Naive B cell (primary cell): ENCODE measurements around the gene ADCY10. TPM values are rescaled to one million over a fixed set of nuclear protein-coding genes. Genes with fewer than 3 reads are reported as not detected.
A peak's percentile ranks its signal among the peaks of the same experiment; 100 is the strongest.
"Not testable (repeated sequence)": the region's sequence is repeated elsewhere in the genome, so short reads cannot be mapped to it uniquely, and the experiment has no call there.

Experiments
- ATAC-seq, 2 donors: fragments of 150-1000 bp; cut with Tn5 transposase; 2 replicates each; pipeline ENCODE4 v1.10.0; 2021; ENCODE audit warnings: low read depth in 2 of 2, mild to moderate bottlenecking in 2 of 2, moderate library complexity in 2 of 2
- DNase-seq: peaks from one replicate; pipeline ENCODE4 v3.0.0; 2022
- H3K27ac Mint-ChIP-seq, 6 donors: one replicate each; pipeline ENCODE4 v1.8.0; 2020 to 2022; ENCODE audit warnings: mild to moderate bottlenecking in 6 of 6, mixed read lengths in 6 of 6, moderate library complexity in 5 of 6, inconsistent platforms in 2 of 6
- H3K27me3 Mint-ChIP-seq, 3 donors: one replicate each; pipeline ENCODE4 v1.8.0; 2021 to 2022; ENCODE audit warnings: mixed read lengths in 3 of 3, mild to moderate bottlenecking in 1 of 3
- H3K36me3 Mint-ChIP-seq, 2 donors: one replicate each; pipeline ENCODE4 v1.8.0; 2020 to 2022; ENCODE audit warnings: mixed read lengths in 2 of 2, inconsistent platforms in 1 of 2, mild to moderate bottlenecking in 1 of 2
- H3K4me1 Mint-ChIP-seq, 3 donors: one replicate each; pipeline ENCODE4 v1.8.0; 2020 to 2022; ENCODE audit warnings: mixed read lengths in 3 of 3, inconsistent platforms in 1 of 3, mild to moderate bottlenecking in 1 of 3, moderate library complexity in 1 of 3
- H3K4me3 Mint-ChIP-seq, 8 donors: one replicate each; pipeline ENCODE4 v1.8.0; 2020 to 2022; ENCODE audit warnings: mild to moderate bottlenecking in 8 of 8, mixed read lengths in 8 of 8, moderate library complexity in 8 of 8, inconsistent platforms in 2 of 8
- H3K9me3 Mint-ChIP-seq, 7 donors: one replicate each; pipeline ENCODE4 v1.8.0; 2020 to 2022; ENCODE audit warnings: mixed read lengths in 7 of 7, mild to moderate bottlenecking in 5 of 7, inconsistent platforms in 2 of 7, moderate library complexity in 1 of 7
- polyA plus RNA-seq, 6 donors: library from polyadenylated mRNA; unstranded; fragments of 300-500 nt; fragmentation: Illumina TruSeq; gene quantifications; one replicate each; pipeline ENCODE4 v1.2.3, GENCODE V29; 2021; ENCODE audit warnings: low read depth in 6 of 6

The ADCY10 gene
- polyA plus RNA-seq, 6 donors from 2014 or later, result not detected

DNA sequence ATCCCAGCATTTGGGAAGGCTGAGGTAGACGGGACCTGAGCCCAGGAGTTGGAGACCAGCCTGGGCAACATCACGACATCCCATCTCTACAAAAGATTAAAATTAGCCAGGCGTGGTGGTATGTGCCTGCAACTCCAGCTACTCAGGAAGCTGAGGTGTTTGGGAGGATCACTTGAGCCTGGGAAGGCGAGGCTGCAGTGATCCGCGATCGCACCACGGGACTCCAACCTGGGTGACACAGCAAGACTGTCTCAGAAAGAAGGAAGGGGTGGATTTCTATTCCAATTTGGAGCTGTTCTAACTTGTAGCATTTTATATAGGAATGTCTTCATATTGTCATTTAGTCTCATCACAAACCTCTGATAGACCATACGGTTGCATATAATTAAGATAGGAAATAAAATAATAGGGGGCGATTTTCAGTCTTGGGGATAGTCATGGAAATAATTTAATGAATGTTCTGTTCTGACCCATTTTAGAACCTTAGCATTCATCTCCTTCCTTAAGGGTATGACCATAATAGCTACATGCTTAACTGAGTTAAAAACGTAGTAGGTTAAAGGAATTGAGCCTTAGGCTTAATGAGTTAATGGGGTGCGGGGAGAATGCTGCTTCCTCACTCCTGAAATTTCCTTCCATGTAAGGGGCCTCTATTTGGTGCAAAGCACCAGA is 93.1 kb downstream of the ADCY10 start:
- Mint-ChIP-seq H3K4me1 (peaks cover 5 to 8% (median 6%) of the 10 kb centered on the region in 3 donors), H3K36me3 (peaks cover 0 to 3% of the 10 kb centered on the region in 2 donors), H3K27me3 (peaks cover 15 to 18% (median 15%) of the 10 kb centered on the region in 3 donors), H3K4me3 (peak overlapping the region in 1 of 8 donors; percentile 66), H3K9me3 (peaks cover 1 to 4% (median 3%) of the 10 kb centered on the region in 7 donors), H3K27ac (no peak overlapping the region)
- ATAC-seq (no peak), DNase-seq (no peak)

DNA sequence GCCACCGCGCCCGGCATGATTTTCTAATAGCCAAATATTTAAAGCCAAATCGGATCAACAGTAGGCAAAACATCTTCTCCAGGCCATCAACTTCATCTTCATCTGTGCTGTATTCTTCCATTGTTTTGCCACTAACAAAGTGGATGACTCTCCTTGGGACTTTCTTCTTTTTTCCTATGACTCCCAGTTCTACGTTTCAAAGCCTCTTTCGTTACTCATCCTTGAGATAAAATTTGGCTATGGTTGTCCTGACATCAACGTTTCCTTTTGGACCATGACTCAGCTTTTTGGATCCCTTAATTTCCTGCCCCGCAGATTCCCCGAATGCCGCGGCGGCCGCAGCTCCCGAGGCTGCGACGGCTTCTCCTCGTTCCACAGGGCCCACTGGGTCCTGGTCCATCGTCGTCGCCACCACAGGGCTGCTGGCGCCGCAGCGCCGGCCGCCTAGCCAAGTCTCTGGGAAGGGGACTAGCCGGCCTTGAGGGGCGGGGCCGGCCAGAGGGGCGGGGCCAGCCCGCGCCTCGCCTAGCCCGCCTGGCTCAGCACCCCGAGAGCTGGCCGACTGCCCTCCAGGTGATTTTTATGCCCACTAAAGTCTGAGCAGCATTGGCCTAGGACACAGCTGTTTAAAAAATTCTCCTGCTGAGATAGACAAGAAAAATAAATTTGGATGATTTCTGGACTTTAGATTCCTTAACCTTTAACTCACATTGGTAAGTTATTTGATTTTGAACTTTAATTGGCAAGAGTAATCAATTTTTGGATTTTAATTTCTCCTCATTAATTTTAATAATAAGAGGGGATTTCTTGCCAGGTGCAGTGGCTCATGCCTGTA is 93.9 kb downstream of the ADCY10 start:
- ATAC-seq, result peak; percentile 55 to 62

DNA sequence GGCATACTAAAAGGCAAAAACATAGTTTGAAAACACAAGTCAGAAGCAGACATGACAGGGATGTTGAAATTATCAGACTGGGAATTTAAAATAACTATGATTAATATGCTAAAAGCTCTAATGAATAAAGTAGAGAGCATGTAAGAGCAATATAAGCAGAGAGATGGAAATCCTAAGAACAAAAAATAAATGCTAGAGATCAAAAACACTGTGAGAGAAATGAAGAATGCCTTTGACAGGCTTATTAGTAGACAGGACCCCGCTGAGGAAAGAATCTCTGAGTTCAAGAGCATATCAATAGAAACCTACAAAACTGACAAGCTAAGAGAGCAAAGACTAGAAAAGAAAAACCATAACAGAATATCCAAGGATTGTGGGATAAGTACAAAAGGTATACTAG is 98.3 kb downstream of the ADCY10 start:
- H3K27me3 Mint-ChIP-seq, result peaks cover under 1 to 18% (median 6%) of the 10 kb centered on the region in 3 donors
- peaks cover 5 to 8% (median 6%) of the 10 kb centered on the region in 3 donors for H3K4me1 Mint-ChIP-seq
- no peak overlapping the region for H3K27ac Mint-ChIP-seq
- H3K4me3 Mint-ChIP-seq, result no peak overlapping the region
- peaks cover 19 to 44% of the 10 kb centered on the region in 2 donors for H3K36me3 Mint-ChIP-seq
- H3K9me3 Mint-ChIP-seq, result peaks cover 20 to 49% (median 33%) of the 10 kb centered on the region in 7 donors
- DNase-seq (no peak), ATAC-seq (no peak)

More for the DNA sequence above, 93.9 kb downstream of the ADCY10 start:
- peaks cover 15 to 18% (median 15%) of the 10 kb centered on the region in 3 donors for H3K27me3 Mint-ChIP-seq
- no peak overlapping the region for H3K27ac Mint-ChIP-seq
- H3K36me3 Mint-ChIP-seq, result peaks cover 0 to 11% of the 10 kb centered on the region in 2 donors
- H3K9me3 Mint-ChIP-seq, result peaks cover 8 to 12% (median 9%) of the 10 kb centered on the region in 7 donors
- H3K4me1 Mint-ChIP-seq, result peaks cover 5 to 8% (median 6%) of the 10 kb centered on the region in 3 donors
- peak overlapping the region; percentile 3 to 84 (median 70) for H3K4me3 Mint-ChIP-seq
- DNase-seq, result no peak

DNA sequence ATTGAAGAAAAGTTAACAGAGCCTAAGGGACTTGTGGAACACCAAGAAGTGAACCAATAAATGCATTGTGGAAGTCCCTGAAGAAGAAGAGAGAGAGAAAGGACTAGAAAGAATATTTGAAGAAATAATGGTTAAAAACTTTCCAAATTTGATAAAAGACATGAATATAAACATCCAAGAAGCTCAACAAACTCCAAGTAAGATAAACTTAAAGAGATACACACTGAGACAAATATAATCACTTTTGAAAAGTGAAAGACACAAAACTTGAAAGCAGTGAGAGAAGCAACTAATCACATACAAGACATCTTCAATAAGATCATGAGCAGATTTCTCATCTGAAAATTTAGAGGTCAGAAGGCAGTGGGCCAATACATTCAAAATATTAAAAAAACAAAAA is 101.0 kb downstream of the ADCY10 start:
- DNase-seq, result no peak
- ATAC-seq, result no peak
- H3K4me3 Mint-ChIP-seq, result no peak overlapping the region
- H3K27me3 Mint-ChIP-seq, result peaks cover 0 to 7% (median 0%) of the 10 kb centered on the region in 3 donors
- H3K4me1 Mint-ChIP-seq, result no peaks in the 10 kb centered on the region
- peaks cover 20 to 49% (median 33%) of the 10 kb centered on the region in 7 donors for H3K9me3 Mint-ChIP-seq
- peaks cover 19 to 44% of the 10 kb centered on the region in 2 donors for H3K36me3 Mint-ChIP-seq
- H3K27ac Mint-ChIP-seq, result no peak overlapping the region

DNA sequence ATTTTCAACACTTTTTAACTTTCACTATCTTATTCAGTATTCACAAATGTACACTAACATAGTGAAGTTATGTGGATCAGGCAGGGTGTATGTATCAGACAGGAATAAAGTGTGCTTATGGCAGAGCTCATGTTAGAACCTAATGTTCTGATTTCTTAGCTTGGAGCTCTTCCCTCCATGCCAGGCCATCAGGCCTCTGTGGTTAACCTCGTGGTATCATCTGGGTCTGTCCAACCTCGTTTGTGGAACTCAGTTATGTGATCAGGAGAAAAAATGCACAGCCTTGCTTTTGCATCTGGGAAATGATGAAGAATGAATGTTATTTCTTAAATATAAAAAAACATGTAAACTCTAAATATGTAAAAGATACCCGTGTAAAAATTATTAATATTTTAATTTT is 105.2 kb downstream of the ADCY10 start:
- ATAC-seq (no peak), DNase-seq (no peak)
- H3K27me3 Mint-ChIP-seq, result peaks cover 0 to 7% (median 0%) of the 10 kb centered on the region in 3 donors
- H3K36me3 Mint-ChIP-seq, result peaks cover 17 to 23% of the 10 kb centered on the region in 2 donors
- H3K4me1 Mint-ChIP-seq, result peaks cover 9 to 16% (median 12%) of the 10 kb centered on the region in 3 donors
- no peak overlapping the region for H3K4me3 Mint-ChIP-seq
- peak overlapping the region in 1 of 6 donors; percentile 32 for H3K27ac Mint-ChIP-seq
- H3K9me3 Mint-ChIP-seq, result peaks cover 11 to 24% (median 18%) of the 10 kb centered on the region in 7 donors

DNA sequence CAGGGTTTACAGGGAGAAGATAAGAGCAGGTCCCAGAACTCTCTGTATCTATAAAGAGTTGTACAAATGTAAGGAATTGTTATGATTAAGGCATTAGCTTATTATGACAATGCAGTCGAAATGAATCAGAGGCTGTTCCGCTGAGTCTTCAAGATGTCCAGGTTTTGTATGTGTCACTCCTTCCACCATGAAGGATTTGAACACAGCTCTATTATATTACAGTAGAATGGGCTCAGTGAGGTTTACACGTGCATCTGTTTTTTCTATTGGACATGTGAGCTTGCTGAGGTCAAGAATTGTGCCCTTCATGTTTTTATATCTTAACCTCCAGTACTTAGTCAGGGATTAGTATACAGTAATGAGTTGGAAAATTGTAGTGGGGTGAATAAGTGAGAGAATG is 105.8 kb downstream of the ADCY10 start:
- H3K9me3 Mint-ChIP-seq, result peaks cover 8 to 18% (median 14%) of the 10 kb centered on the region in 7 donors
- peaks cover 0 to 6% (median 0%) of the 10 kb centered on the region in 3 donors for H3K27me3 Mint-ChIP-seq
- peaks cover 14 to 21% (median 18%) of the 10 kb centered on the region in 3 donors for H3K4me1 Mint-ChIP-seq
- H3K4me3 Mint-ChIP-seq, result no peak overlapping the region
- no peak for DNase-seq
- no peak for ATAC-seq
- H3K27ac Mint-ChIP-seq, result peak overlapping the region in 2 of 6 donors; percentile 5 to 61
- H3K36me3 Mint-ChIP-seq, result peaks cover 11 to 19% of the 10 kb centered on the region in 2 donors

DNA sequence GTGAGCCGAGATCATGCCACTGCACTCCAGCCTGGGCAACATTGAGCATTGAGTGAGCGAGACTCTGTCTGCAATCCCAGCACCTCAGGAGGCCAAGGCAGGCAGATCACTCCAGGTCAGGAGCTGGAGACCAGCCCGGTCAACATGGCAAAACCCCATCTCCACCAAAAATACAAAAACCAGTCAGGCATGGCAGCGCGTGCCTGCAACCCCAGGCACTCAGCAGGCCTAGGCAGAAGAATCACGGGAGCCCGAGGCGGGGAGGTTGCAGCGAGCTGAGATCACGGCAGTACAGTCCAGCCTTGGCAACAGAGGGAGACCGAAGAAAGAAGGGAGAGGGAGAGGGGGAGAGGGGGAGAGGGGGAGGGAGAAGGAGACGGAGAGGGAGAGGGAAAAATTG is 107.3 kb downstream of the ADCY10 start:
- DNase-seq, H3K27me3 Mint-ChIP-seq, H3K4me3 Mint-ChIP-seq, H3K36me3 Mint-ChIP-seq, ATAC-seq, H3K9me3 Mint-ChIP-seq, H3K27ac Mint-ChIP-seq: not testable (repeated sequence)
- H3K4me1 Mint-ChIP-seq, result peaks cover 15 to 22% (median 18%) of the 10 kb centered on the region in 3 donors

DNA sequence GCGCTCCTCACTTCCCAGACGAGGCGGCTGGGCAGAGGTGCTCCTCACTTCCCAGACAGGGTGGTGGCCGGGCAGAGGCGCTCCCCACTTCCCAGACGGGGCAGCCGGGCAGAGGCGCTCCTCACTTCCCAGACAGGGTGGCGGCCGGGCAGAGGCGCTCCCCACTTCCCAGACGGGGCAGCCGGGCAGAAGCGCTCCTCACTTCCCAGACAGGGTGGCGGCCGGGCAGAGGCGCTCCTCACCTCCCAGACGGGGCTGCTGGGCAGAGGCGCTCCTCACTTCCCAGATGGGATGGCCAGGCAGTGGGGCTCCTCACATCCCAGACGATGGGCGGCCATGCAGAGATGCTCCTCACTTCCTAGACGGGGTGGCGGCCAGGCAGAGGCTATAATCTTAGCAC is 107.7 kb downstream of the ADCY10 start:
- not testable (repeated sequence) for ATAC-seq, H3K4me3 Mint-ChIP-seq, DNase-seq, H3K9me3 Mint-ChIP-seq, H3K36me3 Mint-ChIP-seq, H3K27me3 Mint-ChIP-seq, H3K27ac Mint-ChIP-seq
- H3K4me1 Mint-ChIP-seq, result peaks cover 15 to 22% (median 18%) of the 10 kb centered on the region in 3 donors

DNA sequence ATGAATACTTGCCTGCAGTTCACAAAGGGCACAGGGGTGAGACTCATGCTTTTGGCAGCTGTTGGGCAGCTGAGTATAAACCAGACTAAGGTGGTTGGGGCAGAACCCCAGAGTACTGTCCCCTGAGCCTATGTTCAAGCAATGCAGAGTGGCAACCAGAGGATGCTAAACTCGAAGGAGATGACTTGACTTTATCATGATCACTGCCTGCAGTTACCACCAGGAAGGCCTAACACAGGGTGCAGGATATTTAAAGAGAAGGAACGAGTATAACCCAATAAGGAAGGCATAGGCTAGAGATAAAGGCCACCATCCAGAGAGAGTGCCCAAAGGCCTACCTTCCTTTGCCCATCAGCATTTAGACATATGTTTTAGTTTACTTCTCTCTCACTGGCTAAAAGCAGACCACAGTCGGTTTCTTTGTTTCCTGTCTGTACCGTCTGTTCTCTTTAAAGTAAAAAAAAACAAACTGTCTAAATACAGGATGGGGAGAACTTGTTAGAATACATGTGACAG is 108.8 kb downstream of the ADCY10 start:
- Mint-ChIP-seq H3K36me3 (no peaks in the 10 kb centered on the region), H3K27ac (peak overlapping the region in 3 of 6 donors; percentile 18 to 68 (median 33)), H3K27me3 (no peaks in the 10 kb centered on the region), H3K9me3 (peaks cover 0 to 1% (median 0%) of the 10 kb centered on the region in 7 donors), H3K4me1 (peaks cover 15 to 22% (median 18%) of the 10 kb centered on the region in 3 donors), H3K4me3 (peak overlapping the region in 3 of 8 donors; percentile 22 to 57 (median 35))
- ATAC-seq (peak in 1 of 2 donors; percentile 10), DNase-seq (peak; percentile 11)

DNA sequence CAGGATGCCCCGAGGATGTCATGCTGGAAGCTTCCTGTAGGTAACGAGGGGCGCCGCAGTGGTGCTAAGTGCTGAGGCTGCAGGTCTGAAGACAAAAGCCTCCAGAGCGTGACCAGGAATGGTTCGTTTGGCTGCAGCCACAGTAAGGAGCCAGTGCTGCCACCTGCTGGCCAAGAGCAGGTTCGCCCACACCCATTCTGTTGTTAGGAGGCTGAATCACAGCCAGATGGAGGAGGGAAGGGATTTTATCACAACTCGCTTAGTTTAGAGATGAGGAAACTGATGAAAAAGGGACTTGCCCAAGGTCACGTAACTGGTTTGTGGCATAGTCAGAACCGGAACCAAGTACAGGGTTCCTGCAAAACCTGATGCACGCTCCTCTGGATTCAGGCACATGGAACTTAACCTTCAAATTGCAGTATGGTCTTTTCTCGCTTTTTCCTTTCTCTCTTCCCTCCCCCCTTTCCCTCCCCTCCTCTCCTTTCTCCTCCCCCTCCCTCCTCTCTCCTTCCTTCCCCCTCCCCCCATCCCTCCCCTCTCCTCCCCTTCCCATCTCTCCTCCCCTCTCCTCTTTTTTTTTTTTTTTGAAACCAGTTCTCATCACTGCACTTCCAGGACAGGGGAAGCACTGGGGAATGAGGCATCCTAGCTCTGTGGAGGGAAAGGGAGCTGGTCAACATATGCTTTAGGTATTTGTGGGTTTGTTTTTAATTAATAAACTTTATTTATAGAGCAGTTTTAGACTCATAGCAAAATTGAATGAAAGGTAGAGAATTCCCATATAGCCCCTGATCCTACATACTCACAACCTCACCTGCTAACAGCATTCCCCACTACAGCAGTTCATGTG is 110.4 kb downstream of the ADCY10 start:
- peak overlapping the region in 1 of 8 donors; percentile 70 for H3K4me3 Mint-ChIP-seq
- peaks cover 15 to 22% (median 18%) of the 10 kb centered on the region in 3 donors for H3K4me1 Mint-ChIP-seq
- peak; percentile 98 for ATAC-seq
- DNase-seq, result peak; percentile 83
- H3K27me3 Mint-ChIP-seq, result no peaks in the 10 kb centered on the region
- H3K9me3 Mint-ChIP-seq, result peaks cover 0 to 1% (median 0%) of the 10 kb centered on the region in 7 donors
- H3K36me3 Mint-ChIP-seq, result no peaks in the 10 kb centered on the region
- peak overlapping the region in 2 of 6 donors; percentile 31 to 67 for H3K27ac Mint-ChIP-seq

DNA sequence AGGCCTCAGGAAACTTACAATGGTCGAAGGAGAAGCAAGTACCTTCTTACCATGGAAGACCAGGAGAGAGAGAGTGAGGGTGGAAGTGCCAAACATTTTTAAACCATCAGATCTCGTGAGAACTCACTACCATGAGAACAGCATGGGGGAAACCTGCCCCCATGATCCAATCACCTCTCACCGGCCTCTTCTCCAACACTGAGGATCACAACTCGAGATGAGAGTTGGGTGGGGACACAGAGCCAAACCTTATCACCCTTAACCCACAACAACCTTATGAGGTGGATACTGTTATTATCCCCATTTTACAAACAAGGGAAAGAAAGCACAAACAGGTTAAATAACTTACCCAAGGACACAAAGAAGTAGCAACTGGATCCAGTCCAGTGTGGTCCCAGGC is 111.7 kb downstream of the ADCY10 start:
- no peak overlapping the region for H3K27ac Mint-ChIP-seq

DNA sequence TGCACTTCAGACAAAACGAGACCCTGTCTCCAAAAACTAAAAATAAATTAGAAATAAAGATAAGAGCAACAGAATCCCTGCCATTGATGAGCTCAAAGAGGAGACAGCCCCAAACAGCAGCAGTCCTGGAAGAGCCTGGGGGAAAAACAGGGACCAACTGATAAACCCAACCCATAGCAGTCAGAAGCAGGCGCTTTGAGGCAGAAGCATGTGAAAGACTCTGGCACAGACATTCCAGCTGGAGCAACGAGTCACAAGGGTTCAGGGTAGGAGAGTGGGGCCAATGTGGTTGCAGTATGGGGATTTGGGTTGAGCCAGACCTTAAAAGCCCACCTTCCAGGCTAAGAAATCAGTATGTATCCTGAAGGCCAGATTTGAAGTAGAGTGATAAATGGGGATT is 113.7 kb downstream of the ADCY10 start:
- H3K4me1 Mint-ChIP-seq, result peaks cover 13 to 23% (median 17%) of the 10 kb centered on the region in 3 donors
- no peak overlapping the region for H3K27ac Mint-ChIP-seq
- DNase-seq (no peak), ATAC-seq (no peak)
- H3K36me3 Mint-ChIP-seq, result no peaks in the 10 kb centered on the region
- H3K9me3 Mint-ChIP-seq, result peaks cover 0 to 1% (median 0%) of the 10 kb centered on the region in 7 donors
- no peak overlapping the region for H3K4me3 Mint-ChIP-seq
- H3K27me3 Mint-ChIP-seq, result no peaks in the 10 kb centered on the region

More for the DNA sequence above, 111.7 kb downstream of the ADCY10 start:
- ATAC-seq, result no peak
- Mint-ChIP-seq H3K9me3 (peaks cover 0 to 1% (median 0%) of the 10 kb centered on the region in 7 donors), H3K4me1 (peaks cover 15 to 23% (median 18%) of the 10 kb centered on the region in 3 donors), H3K4me3 (no peak overlapping the region), H3K36me3 (no peaks in the 10 kb centered on the region), H3K27me3 (no peaks in the 10 kb centered on the region)
- no peak for DNase-seq
